ENCODE results near the gene LIMCH1. TPM values are rescaled to one million over a fixed set of nuclear protein-coding genes. Genes with fewer than 3 reads are reported as not detected.

Gene LIMCH1
- total and polyA plus RNA-seq, 2 experiments from 2014 or later = 10.6 to 13.3 TPM

DNA sequence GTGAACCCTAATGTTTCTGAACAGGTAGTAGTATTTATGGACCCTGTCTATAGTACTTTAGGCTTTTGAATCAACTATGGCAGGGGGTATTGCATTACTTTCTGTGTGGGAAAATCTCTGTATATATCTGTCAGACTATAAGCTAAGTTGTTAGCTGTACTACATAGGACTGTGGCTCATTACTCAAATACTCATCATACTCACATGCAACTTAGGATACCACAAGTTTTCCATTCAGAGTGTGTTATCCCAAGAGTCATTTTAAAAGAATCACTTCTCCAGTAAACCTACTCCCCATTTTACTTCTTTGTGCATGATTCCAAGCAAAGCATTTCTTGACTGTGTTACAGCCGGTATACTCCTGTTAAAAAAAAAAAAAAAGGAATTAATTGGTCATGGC is 115.0 kb downstream of the LIMCH1 start:
- Histone ChIP-seq H3K4me3 (no peak overlapping the region), H3K36me3 (replicated peaks; ENCODE audit: insufficient read depth, low read depth) (no peaks in the 10 kb centered on the region), H3K9me3 (ENCODE audit: low read depth) (no peaks in the 10 kb centered on the region), H3K4me1 (ENCODE audit: insufficient read depth) (peaks cover 6% of the 10 kb centered on the region), H2AFZ (no peak overlapping the region), H3K27ac (no peak overlapping the region), H3K9me2 (replicated peaks; ENCODE audit: insufficient read depth) (no peaks in the 10 kb centered on the region), H3K27me3 (no peaks in the 10 kb centered on the region), H3K4me2 (no peak overlapping the region), H3K79me2 (no peaks in the 10 kb centered on the region), H4K20me1 (ENCODE audit: insufficient read depth, poor library complexity, severe bottlenecking) (no peaks in the 10 kb centered on the region)
- no peak for DNase-seq (ENCODE audit: low spot score)
- TF ChIP-seq CTCF (IDR thresholded peaks at IDR 0.05; ENCODE audit: poor library complexity) (no peak), EZH2phosphoT487 (IDR thresholded peaks at IDR 0.05; ENCODE audit: low read depth, severe bottlenecking, unreplicated experiment) (no peak), EZH2 (IDR thresholded peaks at IDR 0.05; ENCODE audit: borderline replicate concordance) (no peak)
- WGBS (ENCODE audit: low lambda C conversion rate, missing lambda C conversion rate) = 86% methylated on average over 1 of the region's 1 CpG

DNA sequence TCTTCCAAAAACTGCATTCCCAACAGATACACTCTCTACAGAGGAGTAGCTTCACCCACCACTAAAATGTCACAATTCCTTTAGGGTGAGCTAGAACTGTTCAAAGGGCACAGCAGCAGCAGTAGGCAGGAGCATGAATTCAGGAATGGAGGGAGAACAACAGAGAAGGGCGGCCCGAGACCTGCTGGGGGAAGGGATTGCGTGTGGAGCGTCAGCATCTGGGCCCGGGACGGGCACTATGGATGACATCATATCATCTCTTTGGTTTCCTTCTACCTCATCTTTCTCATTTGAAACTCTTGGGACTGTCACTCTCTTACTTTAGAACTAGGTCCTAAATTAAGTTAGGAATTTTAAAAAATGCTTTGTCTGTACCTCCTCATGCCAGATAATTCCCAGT is 115.6 kb downstream of the LIMCH1 start:
- H3K4me1 ChIP-seq (ENCODE audit: insufficient read depth) = peaks cover 6% of the 10 kb centered on the region
- no peak overlapping the region for H2AFZ ChIP-seq
- no peaks in the 10 kb centered on the region for H3K9me2 ChIP-seq (replicated peaks; ENCODE audit: insufficient read depth)
- H3K36me3 ChIP-seq (replicated peaks; ENCODE audit: insufficient read depth, low read depth) = no peaks in the 10 kb centered on the region
- no peaks in the 10 kb centered on the region for H3K79me2 ChIP-seq
- H3K4me2 ChIP-seq = no peak overlapping the region
- TF ChIP-seq EZH2phosphoT487 (IDR thresholded peaks at IDR 0.05; ENCODE audit: low read depth, severe bottlenecking, unreplicated experiment) (no peak), CTCF (IDR thresholded peaks at IDR 0.05; ENCODE audit: poor library complexity) (no peak), EZH2 (IDR thresholded peaks at IDR 0.05; ENCODE audit: borderline replicate concordance) (no peak)
- no peaks in the 10 kb centered on the region for H3K27me3 ChIP-seq
- no peaks in the 10 kb centered on the region for H3K9me3 ChIP-seq (ENCODE audit: low read depth)
- no peak for DNase-seq (ENCODE audit: low spot score)
- 95% methylated on average over 6 of the region's 6 CpGs for WGBS (ENCODE audit: low lambda C conversion rate, missing lambda C conversion rate)
- H3K27ac ChIP-seq = no peak overlapping the region
- no peak overlapping the region for H3K4me3 ChIP-seq
- no peaks in the 10 kb centered on the region for H4K20me1 ChIP-seq (ENCODE audit: insufficient read depth, poor library complexity, severe bottlenecking)

DNA sequence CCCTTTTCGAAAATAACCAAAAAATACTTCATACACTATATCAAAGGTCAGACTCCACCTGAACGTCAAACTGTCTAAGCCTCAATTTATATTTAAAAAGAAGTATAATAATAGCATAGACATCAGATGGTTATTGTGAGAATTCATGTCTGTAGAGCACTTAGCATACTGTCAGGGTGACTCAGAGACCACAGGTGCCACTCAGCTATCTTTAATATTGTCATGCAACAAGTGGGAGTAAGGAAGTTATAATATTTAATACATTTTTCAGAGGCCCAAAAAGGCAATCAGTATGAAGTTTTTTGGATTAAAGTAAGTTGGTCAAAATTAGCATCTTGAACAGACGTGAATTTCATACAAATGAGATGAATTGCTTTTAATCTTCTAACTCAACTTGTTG is 117.2 kb downstream of the LIMCH1 start:
- Histone ChIP-seq H4K20me1 (ENCODE audit: insufficient read depth, poor library complexity, severe bottlenecking) (no peaks in the 10 kb centered on the region), H3K4me3 (no peak overlapping the region), H3K27ac (no peak overlapping the region), H3K27me3 (no peaks in the 10 kb centered on the region), H3K9me3 (ENCODE audit: low read depth) (no peaks in the 10 kb centered on the region), H3K4me1 (ENCODE audit: insufficient read depth) (peaks cover 6% of the 10 kb centered on the region), H2AFZ (no peak overlapping the region), H3K79me2 (no peaks in the 10 kb centered on the region), H3K36me3 (replicated peaks; ENCODE audit: insufficient read depth, low read depth) (no peaks in the 10 kb centered on the region), H3K9me2 (replicated peaks; ENCODE audit: insufficient read depth) (no peaks in the 10 kb centered on the region), H3K4me2 (no peak overlapping the region)
- DNase-seq (ENCODE audit: low spot score) = no peak
- TF ChIP-seq EZH2 (IDR thresholded peaks at IDR 0.05; ENCODE audit: borderline replicate concordance) = no peak
- TF ChIP-seq EZH2phosphoT487 (IDR thresholded peaks at IDR 0.05; ENCODE audit: low read depth, severe bottlenecking, unreplicated experiment) = no peak
- TF ChIP-seq CTCF (IDR thresholded peaks at IDR 0.05; ENCODE audit: poor library complexity) = no peak
- WGBS (ENCODE audit: low lambda C conversion rate, missing lambda C conversion rate) = 95% methylated on average over 3 of the region's 3 CpGs

- Histone ChIP-seq H3K27ac (peak overlapping the region; percentile 21), H3K36me3 (replicated peaks; ENCODE audit: insufficient read depth, low read depth) (no peaks in the 10 kb centered on the region), H3K4me2 (no peak overlapping the region), H3K9me3 (ENCODE audit: low read depth) (no peaks in the 10 kb centered on the region), H3K27me3 (no peaks in the 10 kb centered on the region), H2AFZ (no peak overlapping the region), H3K79me2 (no peaks in the 10 kb centered on the region), H4K20me1 (ENCODE audit: insufficient read depth, poor library complexity, severe bottlenecking) (no peaks in the 10 kb centered on the region), H3K9me2 (replicated peaks; ENCODE audit: insufficient read depth) (no peaks in the 10 kb centered on the region), H3K4me1 (ENCODE audit: insufficient read depth) (peaks cover 6% of the 10 kb centered on the region), H3K4me3 (no peak overlapping the region)
- no peak for TF ChIP-seq EZH2phosphoT487 (IDR thresholded peaks at IDR 0.05; ENCODE audit: low read depth, severe bottlenecking, unreplicated experiment)
- TF ChIP-seq CTCF (IDR thresholded peaks at IDR 0.05; ENCODE audit: poor library complexity) = no peak
- no peak for TF ChIP-seq EZH2 (IDR thresholded peaks at IDR 0.05; ENCODE audit: borderline replicate concordance)
- no peak for DNase-seq (ENCODE audit: low spot score)
- 85% methylated on average over 3 of the region's 3 CpGs for WGBS (ENCODE audit: low lambda C conversion rate, missing lambda C conversion rate)
These were observed 118.1 kb downstream of the LIMCH1 start for GRCh38 chr4:41656106-41656505.

Data from hepatocyte (in vitro differentiated cells).